Naive B cell (primary cell): ENCODE results near the gene STK24. TPM values are rescaled to one million over a fixed set of nuclear protein-coding genes. Genes with fewer than 3 reads are reported as not detected.
"Not testable (repeated sequence)": the region's sequence is repeated elsewhere in the genome, so short reads cannot be mapped to it uniquely, and the experiment has no call there.

Experiments used
- ATAC-seq, 2 donors: fragments of 150-1000 bp; cut with Tn5 transposase; 2 replicates each; pipeline ENCODE4 v1.10.0; 2021; ENCODE audit warnings: low read depth in 2 of 2, mild to moderate bottlenecking in 2 of 2, moderate library complexity in 2 of 2
- DNase-seq: peaks from one replicate; pipeline ENCODE4 v3.0.0; 2022
- H3K27ac Mint-ChIP-seq, 6 donors: one replicate each; pipeline ENCODE4 v1.8.0; 2020 to 2022; ENCODE audit warnings: mild to moderate bottlenecking in 6 of 6, mixed read lengths in 6 of 6, moderate library complexity in 5 of 6, inconsistent platforms in 2 of 6
- H3K27me3 Mint-ChIP-seq, 3 donors: one replicate each; pipeline ENCODE4 v1.8.0; 2021 to 2022; ENCODE audit warnings: mixed read lengths in 3 of 3, mild to moderate bottlenecking in 1 of 3
- H3K36me3 Mint-ChIP-seq, 2 donors: one replicate each; pipeline ENCODE4 v1.8.0; 2020 to 2022; ENCODE audit warnings: mixed read lengths in 2 of 2, inconsistent platforms in 1 of 2, mild to moderate bottlenecking in 1 of 2
- H3K4me1 Mint-ChIP-seq, 3 donors: one replicate each; pipeline ENCODE4 v1.8.0; 2020 to 2022; ENCODE audit warnings: mixed read lengths in 3 of 3, inconsistent platforms in 1 of 3, mild to moderate bottlenecking in 1 of 3, moderate library complexity in 1 of 3
- H3K4me3 Mint-ChIP-seq, 8 donors: one replicate each; pipeline ENCODE4 v1.8.0; 2020 to 2022; ENCODE audit warnings: mild to moderate bottlenecking in 8 of 8, mixed read lengths in 8 of 8, moderate library complexity in 8 of 8, inconsistent platforms in 2 of 8
- H3K9me3 Mint-ChIP-seq, 7 donors: one replicate each; pipeline ENCODE4 v1.8.0; 2020 to 2022; ENCODE audit warnings: mixed read lengths in 7 of 7, mild to moderate bottlenecking in 5 of 7, inconsistent platforms in 2 of 7, moderate library complexity in 1 of 7
- polyA plus RNA-seq, 6 donors: library from polyadenylated mRNA; unstranded; fragments of 300-500 nt; fragmentation: Illumina TruSeq; gene quantifications; one replicate each; pipeline ENCODE4 v1.2.3, GENCODE V29; 2021; ENCODE audit warnings: low read depth in 6 of 6

STK24 gene
- 10 to 100 TPM; 30.2 to 63.1 (median 37.2) TPM for polyA plus RNA-seq

DNA sequence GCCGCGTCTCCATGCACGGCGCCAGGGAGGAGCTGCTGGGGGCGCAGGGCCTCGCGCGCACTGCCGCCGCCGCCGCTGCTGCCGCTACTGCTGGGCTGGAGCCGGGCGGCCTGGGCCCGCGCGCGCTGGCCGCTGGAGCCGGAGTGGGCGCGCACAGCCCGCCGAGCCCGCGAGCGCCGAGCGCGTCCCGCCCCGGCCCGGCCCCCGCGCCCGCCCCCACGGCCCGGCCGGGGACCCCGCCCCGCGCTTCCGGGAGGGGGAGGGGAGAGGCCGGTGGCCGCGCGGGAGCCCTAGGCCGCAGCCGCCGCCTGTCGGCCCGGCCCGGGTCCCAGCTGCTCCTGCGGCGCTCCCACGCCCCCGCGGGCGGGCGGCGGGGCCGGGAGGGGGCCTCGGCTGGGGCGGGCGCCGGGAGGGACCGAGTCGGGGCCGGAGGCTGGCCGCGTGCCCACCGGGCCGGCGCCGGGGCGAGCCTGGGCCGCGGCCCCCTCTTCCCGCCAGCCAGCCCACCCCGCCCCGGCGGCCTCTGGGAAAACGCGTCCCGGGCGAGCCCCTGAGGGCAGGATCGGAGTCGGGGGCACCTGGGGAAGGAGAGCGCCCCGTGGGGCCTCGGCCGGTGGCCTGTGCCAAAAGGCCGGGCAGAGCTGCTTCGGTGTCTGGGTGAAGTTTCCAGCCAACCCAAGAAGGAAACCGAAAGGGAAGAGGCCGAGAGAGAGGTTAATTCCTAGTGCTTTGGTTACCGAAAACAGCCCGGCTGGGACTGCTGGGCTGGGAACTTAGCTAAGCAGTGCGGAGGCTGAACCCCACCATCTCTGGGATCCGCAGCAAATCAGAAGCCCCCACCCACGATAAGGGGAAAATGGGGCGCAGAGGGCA is at the start of gene STK24:
TSS of gene STK24 (minus strand) at position 145 of the 873 bp plus-strand sequence. CDS start 321 bp downstream, outside the sequence.
- no peaks in the 10 kb centered on the region for H3K27me3 Mint-ChIP-seq
- no peaks in the 10 kb centered on the region for H3K9me3 Mint-ChIP-seq
- DNase-seq (peak; percentile 71), ATAC-seq (peak; percentile 72 to 74)
- H3K36me3 Mint-ChIP-seq = no peaks in the 10 kb centered on the region
- H3K4me1 Mint-ChIP-seq = peaks cover 31 to 46% (median 36%) of the 10 kb centered on the region in 3 donors
- peak within 1 kb of the TSS; percentile 90 to 98 (median 95) for H3K27ac Mint-ChIP-seq
- peak within 1 kb of the TSS; percentile 80 to 95 (median 92) for H3K4me3 Mint-ChIP-seq

- Mint-ChIP-seq H3K36me3 (no peaks in the 10 kb centered on the region), H3K27ac (no peak overlapping the region), H3K4me1 (peaks cover 0 to 3% (median 0%) of the 10 kb centered on the region in 3 donors), H3K9me3 (no peaks in the 10 kb centered on the region), H3K27me3 (peaks cover 3 to 26% (median 6%) of the 10 kb centered on the region in 3 donors), H3K4me3 (no peak overlapping the region)
- ATAC-seq (no peak), DNase-seq (no peak)
Observed at GRCh38 chr13:98626298-98626935, 49.5 kb upstream of the STK24 start.

DNA sequence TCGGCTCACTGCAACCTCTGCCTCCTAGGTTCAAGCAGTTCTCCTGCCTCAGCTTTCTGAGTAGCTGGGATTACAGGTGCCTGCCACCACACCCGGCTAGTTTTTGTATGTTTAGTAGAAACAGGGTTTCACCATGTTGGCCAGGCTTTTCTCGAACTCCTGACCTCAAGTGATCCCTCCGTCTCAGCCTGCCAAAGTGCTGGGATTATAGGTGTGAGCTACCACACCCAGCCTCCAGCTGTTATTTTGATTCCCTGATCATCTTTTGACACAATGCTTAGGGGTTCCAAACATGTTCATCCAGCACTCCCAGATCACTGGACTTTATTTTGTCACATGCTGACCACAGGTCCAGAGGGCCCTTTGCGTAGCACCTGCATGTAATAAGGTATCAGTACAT is 47.7 kb upstream of the STK24 start:
- H3K9me3 Mint-ChIP-seq, H3K27ac Mint-ChIP-seq, H3K4me3 Mint-ChIP-seq, ATAC-seq, DNase-seq, H3K4me1 Mint-ChIP-seq, H3K36me3 Mint-ChIP-seq: not testable (repeated sequence)
- peaks cover 4 to 28% (median 5%) of the 10 kb centered on the region in 3 donors for H3K27me3 Mint-ChIP-seq

GRCh38 chr13:98622931-98623331 is 46.0 kb upstream of the STK24 start:
- ATAC-seq (no peak), DNase-seq (no peak)
- peaks cover 0 to 3% (median 0%) of the 10 kb centered on the region in 3 donors for H3K4me1 Mint-ChIP-seq
- H3K36me3 Mint-ChIP-seq = no peaks in the 10 kb centered on the region
- H3K27me3 Mint-ChIP-seq = peaks cover 4 to 28% (median 5%) of the 10 kb centered on the region in 3 donors
- no peak overlapping the region for H3K27ac Mint-ChIP-seq
- no peaks in the 10 kb centered on the region for H3K9me3 Mint-ChIP-seq
- H3K4me3 Mint-ChIP-seq = no peak overlapping the region

DNA sequence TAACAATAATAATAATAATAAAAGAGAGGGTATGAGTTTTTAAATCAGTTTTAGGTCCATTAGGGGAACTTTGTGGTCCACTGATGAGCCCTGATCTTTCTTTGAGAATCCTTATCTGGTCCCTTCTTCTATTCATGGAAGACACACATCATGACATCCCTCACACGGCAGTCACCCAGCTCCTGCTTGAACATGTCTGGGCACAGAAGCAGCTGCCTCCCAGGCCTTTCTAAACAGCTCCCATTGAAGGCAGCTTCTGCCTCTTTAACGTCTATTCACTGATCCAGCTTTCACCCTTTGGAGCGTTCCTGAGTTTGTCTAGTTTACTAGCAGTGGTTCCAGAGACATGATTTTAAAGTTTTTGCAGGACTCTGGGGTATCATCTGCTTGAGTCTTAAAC is 42.6 kb upstream of the STK24 start:
- Mint-ChIP-seq H3K27me3 (peaks cover 4 to 15% (median 5%) of the 10 kb centered on the region in 3 donors), H3K4me1 (peaks cover 0 to 3% (median 0%) of the 10 kb centered on the region in 3 donors), H3K27ac (no peak overlapping the region), H3K36me3 (no peaks in the 10 kb centered on the region), H3K4me3 (no peak overlapping the region), H3K9me3 (no peaks in the 10 kb centered on the region)
- ATAC-seq (no peak), DNase-seq (no peak)

GRCh38 chr13:98615595-98615994 is 38.7 kb upstream of the STK24 start:
- ATAC-seq, H3K4me1 Mint-ChIP-seq, H3K27ac Mint-ChIP-seq, H3K36me3 Mint-ChIP-seq, H3K4me3 Mint-ChIP-seq, H3K9me3 Mint-ChIP-seq, DNase-seq: not testable (repeated sequence)
- H3K27me3 Mint-ChIP-seq = peaks cover 7 to 11% (median 8%) of the 10 kb centered on the region in 3 donors

DNA sequence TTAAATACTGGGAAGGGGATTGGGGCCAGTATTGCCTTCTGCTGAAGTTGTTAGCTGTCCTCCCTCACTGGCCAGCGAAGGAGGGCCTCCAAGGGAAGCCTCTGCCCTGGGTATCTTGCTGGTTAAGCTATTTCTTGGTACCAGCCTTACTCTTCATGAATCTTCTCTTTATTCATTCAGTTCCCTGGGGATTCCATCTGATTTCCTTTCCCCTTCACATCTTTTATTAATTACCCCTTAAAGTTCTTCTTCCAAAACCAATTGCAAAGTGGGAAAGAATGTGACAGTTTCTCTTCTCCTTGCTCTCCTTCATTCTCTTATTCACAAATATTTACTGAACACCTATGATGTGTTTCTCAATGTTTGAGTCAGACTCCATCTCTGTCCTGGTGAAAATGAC is 36.7 kb upstream of the STK24 start:
- DNase-seq = no peak
- H3K27ac Mint-ChIP-seq = peak overlapping the region in 1 of 6 donors; percentile 20
- ATAC-seq = no peak
- no peaks in the 10 kb centered on the region for H3K36me3 Mint-ChIP-seq
- peaks cover 4 to 8% (median 4%) of the 10 kb centered on the region in 3 donors for H3K4me1 Mint-ChIP-seq
- H3K27me3 Mint-ChIP-seq = peaks cover 7 to 17% (median 8%) of the 10 kb centered on the region in 3 donors
- no peak overlapping the region for H3K4me3 Mint-ChIP-seq
- H3K9me3 Mint-ChIP-seq = no peaks in the 10 kb centered on the region

DNA sequence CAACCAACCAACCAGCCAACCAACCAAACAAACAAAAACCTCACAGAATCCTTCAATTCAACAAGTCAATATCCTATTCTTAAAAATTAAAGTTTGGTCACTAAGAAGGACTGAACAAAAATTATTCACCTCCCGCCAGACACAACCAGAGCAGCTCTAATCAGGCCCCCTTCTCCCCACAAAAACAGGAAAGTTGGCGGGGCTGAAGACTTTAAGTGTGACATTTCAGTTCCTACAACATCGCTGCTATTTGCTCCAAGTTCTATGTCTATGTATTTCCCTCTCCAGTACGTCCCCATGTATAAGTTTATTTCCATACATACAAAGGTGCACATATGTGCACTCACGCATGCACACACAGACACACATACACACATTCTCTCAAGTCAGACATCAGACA is 32.8 kb upstream of the STK24 start:
- peak overlapping the region in 1 of 6 donors; percentile 13 for H3K27ac Mint-ChIP-seq
- peaks cover 7 to 17% (median 8%) of the 10 kb centered on the region in 3 donors for H3K27me3 Mint-ChIP-seq
- H3K4me1 Mint-ChIP-seq = peaks cover 4 to 8% (median 4%) of the 10 kb centered on the region in 3 donors
- no peaks in the 10 kb centered on the region for H3K36me3 Mint-ChIP-seq
- ATAC-seq (peak in 1 of 2 donors; percentile 23), DNase-seq (no peak)
- H3K4me3 Mint-ChIP-seq = no peak overlapping the region
- no peaks in the 10 kb centered on the region for H3K9me3 Mint-ChIP-seq

DNA sequence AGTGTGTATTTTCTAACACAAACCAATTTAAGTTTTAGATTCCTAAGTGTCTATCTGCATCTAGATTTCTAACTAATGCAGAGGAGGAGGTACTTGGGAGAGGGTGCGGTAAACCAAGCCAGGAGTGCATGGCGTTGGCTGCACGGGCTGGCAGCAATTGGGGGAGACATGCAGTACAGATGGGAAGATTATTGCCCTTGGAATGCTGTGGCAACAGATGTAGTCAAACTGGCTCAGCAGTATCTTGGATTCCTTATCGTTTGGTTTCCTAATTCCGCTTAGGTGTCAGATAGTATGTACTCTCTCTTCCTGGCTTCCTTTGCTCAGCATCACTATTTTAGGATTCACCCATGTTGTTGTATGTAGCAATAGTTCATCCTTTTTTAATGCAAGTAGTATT is 29.4 kb upstream of the STK24 start:
- Mint-ChIP-seq H3K4me3 (peak overlapping the region in 1 of 8 donors; percentile 35), H3K4me1 (peaks cover 4 to 8% (median 4%) of the 10 kb centered on the region in 3 donors), H3K9me3 (no peaks in the 10 kb centered on the region), H3K27ac (no peak overlapping the region), H3K36me3 (no peaks in the 10 kb centered on the region), H3K27me3 (peaks cover 0 to 6% (median 0%) of the 10 kb centered on the region in 3 donors)
- DNase-seq (no peak), ATAC-seq (no peak)

- Mint-ChIP-seq H3K27ac (no peak overlapping the region), H3K27me3 (peaks cover 0 to 7% (median 6%) of the 10 kb centered on the region in 3 donors), H3K4me1 (peaks cover 0 to 6% (median 0%) of the 10 kb centered on the region in 3 donors), H3K36me3 (no peaks in the 10 kb centered on the region), H3K4me3 (no peak overlapping the region), H3K9me3 (peaks cover 0 to 4% (median 0%) of the 10 kb centered on the region in 7 donors)
- no peak for ATAC-seq
- no peak for DNase-seq
Observed at GRCh38 chr13:98599502-98600328, 22.8 kb upstream of the STK24 start.

DNA sequence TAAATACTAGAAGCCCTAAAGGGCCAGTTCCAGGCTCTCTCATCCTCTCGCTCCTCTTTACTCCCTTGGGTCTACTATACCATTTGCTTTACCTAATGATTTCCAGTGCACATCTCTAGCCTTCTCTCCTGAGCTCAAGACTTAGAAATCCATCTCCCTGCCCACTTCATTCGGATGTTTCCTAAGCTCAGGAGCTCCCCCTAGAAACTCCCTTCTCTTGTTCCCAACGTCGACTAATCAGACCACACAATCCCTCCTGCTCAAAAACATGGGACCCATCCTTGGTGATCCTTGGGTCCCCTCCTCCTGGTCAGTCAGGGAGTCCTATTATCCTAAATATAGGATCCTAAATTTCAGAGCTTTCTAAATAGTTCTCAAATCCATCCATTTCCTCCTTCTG is 21.1 kb upstream of the STK24 start:
- Mint-ChIP-seq H3K4me3 (peak overlapping the region in 1 of 8 donors; percentile 13), H3K36me3 (no peaks in the 10 kb centered on the region), H3K9me3 (peaks cover 0 to 4% (median 0%) of the 10 kb centered on the region in 7 donors), H3K27me3 (peaks cover 0 to 7% (median 6%) of the 10 kb centered on the region in 3 donors), H3K27ac (peak overlapping the region in 1 of 6 donors; percentile 58), H3K4me1 (peaks cover 0 to 6% (median 0%) of the 10 kb centered on the region in 3 donors)
- no peak for ATAC-seq
- DNase-seq = no peak

DNA sequence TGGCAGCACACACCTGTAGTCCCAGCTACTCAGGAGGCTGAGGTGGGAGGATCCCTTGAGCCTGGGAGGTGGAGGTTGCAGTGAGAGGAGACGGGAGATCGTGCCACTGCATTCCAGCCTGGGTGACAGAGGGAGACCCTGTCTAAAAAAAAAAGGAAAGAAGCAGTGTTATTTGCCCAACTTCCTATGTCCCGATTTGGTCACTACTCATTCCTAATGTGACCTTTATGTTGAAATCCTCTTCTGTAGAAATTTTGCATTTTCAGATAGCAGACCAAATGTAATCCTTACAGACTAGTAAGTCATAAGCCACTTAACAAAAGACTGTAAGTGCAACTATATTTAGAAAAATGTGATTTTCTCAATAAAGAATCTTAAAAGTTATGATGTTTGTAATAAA is 18.2 kb upstream of the STK24 start:
- Mint-ChIP-seq H3K27ac (no peak overlapping the region), H3K36me3 (no peaks in the 10 kb centered on the region), H3K4me1 (peaks cover 0 to 6% (median 0%) of the 10 kb centered on the region in 3 donors), H3K9me3 (peaks cover 0 to 4% (median 0%) of the 10 kb centered on the region in 7 donors), H3K27me3 (peaks cover 0 to 10% (median 3%) of the 10 kb centered on the region in 3 donors), H3K4me3 (no peak overlapping the region)
- ATAC-seq (no peak), DNase-seq (no peak)

DNA sequence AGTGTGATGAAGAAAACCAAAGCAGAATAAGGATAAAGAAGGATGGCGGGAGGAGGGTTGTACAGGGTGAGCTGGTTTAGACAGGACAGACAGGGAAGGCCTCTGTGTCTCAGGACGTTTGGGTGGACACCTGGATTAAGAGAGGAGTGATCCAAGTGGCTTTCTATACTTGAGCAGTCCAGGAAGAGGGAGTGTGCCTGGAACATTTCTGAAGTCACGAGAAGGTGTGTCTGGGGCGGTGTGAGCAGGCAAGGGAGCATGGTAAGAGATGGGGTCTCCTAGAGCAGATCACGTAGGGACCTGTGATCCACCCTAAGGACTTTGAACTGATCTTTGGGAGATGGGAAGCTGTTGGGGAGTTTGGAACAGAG is 15.4 kb upstream of the STK24 start:
- H3K36me3 Mint-ChIP-seq = peaks cover 0 to 4% of the 10 kb centered on the region in 2 donors
- H3K27me3 Mint-ChIP-seq = peaks cover 0 to 5% (median 0%) of the 10 kb centered on the region in 3 donors
- peaks cover 0 to 8% (median 4%) of the 10 kb centered on the region in 7 donors for H3K9me3 Mint-ChIP-seq
- H3K4me3 Mint-ChIP-seq = no peak overlapping the region
- H3K4me1 Mint-ChIP-seq = peaks cover 0 to 6% (median 0%) of the 10 kb centered on the region in 3 donors
- H3K27ac Mint-ChIP-seq = no peak overlapping the region
- ATAC-seq (no peak), DNase-seq (no peak)
